Inflammatory macrophage (primary cell): ENCODE data around the gene NKX6-2.

Experiments used
- DNase-seq, 2 donors: peaks; one replicate each; pipeline ENCODE4 v3.0.0-alpha.2; 2020 to 2022

Gene NKX6-2

DNA sequence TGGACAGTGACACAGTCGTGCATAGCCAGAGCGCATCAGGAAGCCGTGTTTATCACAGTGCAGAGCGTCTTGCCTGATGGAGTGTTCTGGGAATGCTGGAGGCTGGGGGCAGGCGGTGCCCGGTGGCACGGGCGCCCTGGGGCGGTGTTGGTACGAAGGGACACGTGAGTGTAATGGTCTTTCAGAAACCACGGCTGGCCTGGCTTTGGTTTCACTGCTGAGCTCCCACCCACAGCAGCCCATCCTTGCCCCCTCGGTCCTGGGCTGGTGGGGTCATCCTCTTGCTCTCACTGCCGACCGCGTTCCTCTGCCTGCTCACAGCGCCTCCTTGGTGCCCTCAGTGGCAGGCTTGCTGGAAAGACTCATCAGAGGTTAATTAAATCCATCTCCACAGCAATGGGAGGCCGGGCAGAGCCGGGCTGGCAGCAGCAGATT lies 50.6 kb downstream of the NKX6-2 start:
- DNase-seq = no peak

GRCh38 chr10:132733926-132734325 lies 52.0 kb downstream of the NKX6-2 start:
- no peak for DNase-seq
